ENCODE measurements around the gene SYNDIG1L.
A peak's percentile ranks its signal among the peaks of the same experiment; 100 is the strongest.
"Not testable (repeated sequence)": the region's sequence is repeated elsewhere in the genome, so short reads cannot be mapped to it uniquely, and the experiment has no call there.

The SYNDIG1L gene

DNA sequence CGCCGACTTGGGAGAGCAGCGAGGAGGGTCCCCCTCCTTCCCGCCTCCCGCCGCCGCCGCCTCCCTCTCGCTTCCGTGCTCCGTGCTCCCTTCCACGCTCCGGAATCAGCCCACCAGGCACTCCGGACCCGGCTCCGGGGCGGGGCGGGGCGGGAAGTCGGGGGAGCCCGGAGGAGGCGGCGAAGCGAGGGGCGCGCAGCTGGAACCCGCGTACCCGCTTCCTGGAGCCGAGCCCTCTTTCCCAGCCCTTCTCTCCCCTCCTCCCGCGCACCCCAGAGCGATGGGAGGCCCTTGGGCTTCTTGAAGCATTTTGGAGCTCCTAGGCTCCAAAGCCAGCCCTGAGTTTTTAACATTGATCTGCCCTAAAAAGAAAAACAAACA, at the start of gene SYNDIG1L:
Gene SYNDIG1L, minus strand, starts transcription at position 9 of the 381 bp plus-strand sequence. CDS start 16,466 bp downstream, outside the sequence.
- no peak for DNase-seq

DNA sequence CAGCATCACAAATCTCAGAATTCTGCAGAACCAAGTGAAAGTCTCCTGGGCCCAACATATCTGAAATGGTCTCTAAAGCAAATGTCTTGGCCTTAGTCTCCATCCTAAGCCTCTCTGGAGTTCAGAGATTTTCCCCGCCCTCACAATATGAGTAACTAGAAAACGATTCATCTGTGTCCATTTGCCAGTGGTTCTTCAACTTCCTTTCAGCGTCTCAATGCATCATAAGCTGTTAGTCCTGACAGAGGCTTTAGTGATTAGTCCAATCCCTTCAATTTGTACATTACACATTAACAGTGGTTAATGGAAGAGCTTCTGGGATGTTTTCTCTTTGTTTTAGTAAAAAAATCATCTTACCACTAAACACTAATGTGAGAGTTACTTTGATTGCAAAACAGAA, 49.7 kb upstream of the SYNDIG1L start:
- no peak for DNase-seq

DNA sequence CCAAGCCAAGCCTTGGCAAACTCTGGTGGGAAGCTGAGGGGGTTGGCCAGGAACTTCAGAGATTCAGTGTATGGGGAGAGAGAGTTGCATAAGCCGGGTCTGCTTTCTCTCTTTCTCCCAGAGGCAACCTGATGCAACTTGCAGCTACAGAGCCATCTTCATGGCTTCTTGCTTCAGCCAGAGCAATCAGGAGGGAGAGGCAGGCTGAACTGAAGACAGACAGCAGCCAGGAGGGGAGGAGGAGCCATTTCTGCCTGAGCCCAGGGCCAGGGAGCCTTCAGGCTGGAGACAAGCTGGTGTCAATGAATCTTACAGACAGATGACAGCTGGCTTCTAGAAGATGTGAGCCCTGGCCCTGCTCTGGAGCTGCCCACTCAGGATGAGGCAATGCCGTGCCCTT, 48.4 kb upstream of the SYNDIG1L start:
- no peak for DNase-seq

DNA sequence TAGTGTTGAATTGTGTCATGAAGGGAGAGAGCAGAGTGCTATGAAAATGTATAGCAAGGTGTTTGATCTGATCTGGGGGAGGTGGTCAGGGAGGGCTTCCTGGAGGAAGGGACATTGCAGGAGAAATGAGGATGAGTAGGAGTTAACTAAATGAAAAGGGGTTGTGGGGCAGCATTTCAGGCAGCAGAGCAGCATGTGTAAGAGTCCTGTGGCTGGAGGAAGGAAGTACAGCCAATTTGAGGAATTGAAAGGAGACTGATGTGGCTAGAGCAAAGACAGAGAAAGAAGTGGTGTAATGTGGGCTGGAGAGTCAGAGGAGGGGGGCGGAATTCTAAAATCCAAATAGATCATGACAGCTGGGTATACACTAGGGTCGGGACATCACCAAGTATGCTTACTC, 46.6 kb upstream of the SYNDIG1L start:
- no peak for DNase-seq

DNA sequence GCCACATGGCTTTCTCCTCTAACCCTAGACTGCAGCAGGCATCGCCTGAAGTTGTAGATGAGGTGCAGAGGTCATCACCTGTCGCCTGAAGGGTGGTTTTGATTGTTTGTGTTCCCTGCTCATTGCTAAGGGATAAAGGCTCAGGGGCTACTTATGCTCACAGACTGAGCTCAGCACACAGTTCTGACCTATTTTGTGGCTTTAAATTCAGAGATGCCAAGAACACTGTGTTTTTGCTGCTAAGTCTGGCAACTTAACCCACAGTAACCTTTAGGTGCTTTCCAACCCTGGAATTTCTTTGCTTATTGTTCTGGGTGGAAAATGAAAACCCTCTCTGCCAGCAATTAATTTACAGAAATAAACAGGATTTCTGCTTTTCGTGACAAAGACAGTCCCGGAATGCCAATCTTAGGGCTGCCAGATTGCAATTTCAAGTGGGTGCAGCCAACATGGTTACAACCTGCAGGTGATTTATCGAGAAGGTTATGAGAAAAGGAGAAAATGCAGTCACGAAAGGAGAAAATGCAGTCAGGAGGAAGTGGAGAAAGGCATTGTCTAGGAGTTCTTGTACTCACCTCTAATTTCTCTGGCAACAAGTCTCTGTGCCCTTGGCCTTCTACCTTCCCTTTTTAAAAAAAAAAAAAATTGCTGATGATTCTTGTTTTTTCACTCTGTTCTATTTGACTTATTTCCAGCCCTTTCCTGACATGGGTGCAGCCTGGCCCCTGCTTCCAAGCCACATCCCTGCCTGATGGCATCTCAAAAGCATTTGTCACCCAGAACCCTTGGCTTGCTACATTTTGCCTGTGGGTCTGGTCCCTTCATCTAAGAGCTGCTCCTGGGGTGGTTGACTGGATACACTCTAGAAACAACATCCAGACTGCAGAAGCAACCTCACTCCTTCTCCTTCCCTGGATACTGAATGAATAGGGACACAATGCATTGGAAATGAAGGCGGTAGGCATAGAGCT, 43.8 kb upstream of the SYNDIG1L start:
- no peak for DNase-seq

DNA sequence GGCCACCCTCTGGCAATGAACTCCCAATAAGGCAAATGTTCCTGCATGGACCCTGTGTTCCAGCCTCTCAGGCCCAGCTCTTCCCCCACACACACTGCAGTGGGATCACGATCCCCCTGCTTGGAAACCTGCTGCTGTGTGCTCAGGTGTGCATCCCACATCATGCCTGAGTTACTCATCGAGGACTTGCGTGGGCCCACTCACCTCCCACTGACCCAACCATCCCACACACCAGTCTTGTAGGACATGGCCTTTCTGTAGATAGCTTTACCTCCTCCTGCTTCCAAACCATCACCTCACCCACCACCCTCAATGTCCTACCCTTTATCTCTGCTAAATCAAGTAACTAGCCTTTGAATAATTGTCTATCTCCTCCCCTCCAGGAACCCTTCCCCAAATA, 42.5 kb upstream of the SYNDIG1L start:
- no peak for DNase-seq

DNA sequence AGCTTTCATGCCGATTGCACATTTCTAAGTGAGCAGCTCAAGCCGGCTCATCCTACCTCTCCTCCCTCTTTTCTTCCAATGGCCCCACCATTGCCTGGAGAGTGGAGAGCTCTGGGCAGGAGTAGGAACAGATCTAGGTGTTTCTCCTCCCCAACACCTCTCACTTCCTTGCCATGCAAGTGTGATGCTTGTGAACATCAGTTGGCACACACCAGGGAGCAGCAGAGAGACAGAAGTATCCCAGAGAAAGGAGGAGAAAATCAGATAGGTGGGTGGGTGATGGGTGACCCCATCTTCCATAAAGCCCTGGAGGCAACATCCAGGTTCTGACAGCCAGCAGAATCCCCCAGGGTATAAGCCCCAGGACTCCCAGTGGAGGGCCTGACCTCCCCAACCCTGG, 39.3 kb upstream of the SYNDIG1L start:
- no peak for DNase-seq

DNA sequence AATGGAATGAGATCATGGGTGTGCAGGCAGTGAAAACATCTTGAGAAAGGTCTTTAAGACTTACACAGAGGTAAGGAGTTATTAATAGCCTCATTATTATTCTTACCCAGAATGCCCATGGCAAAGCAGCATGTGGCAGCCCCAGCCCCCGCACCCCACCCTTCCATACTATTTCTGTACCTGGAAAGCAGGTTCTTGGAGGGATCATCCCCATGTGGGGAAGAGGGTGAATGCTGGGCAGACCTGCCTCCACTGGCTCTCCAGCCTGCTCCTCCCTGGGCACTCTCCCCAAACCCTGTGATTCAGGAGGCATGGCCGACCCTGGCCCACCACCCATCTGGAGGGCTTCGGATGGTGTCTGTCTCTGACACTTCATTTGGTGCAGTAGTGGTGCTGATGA, 38.8 kb upstream of the SYNDIG1L start:
- no peak for DNase-seq

DNA sequence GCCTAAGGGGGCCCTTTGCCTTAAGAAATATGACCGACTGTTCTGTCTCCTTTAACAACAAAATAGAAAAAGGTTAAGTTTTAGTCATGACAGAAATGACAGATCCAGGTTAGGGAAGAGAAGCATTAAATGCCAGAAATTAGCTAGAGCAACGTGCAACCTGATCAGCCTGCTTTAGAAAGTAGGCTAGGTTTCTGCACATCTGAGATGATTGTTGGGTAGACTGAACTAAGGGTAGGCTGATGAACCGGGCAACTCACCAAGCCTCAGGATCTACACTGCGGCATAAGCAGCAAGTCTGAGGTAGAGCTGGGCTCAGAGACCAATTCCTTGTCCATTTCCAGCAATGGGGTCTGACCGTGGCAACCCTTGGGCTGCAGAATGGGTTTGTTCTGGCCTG, 37.7 kb upstream of the SYNDIG1L start:
- DNase-seq, result no peak

DNA sequence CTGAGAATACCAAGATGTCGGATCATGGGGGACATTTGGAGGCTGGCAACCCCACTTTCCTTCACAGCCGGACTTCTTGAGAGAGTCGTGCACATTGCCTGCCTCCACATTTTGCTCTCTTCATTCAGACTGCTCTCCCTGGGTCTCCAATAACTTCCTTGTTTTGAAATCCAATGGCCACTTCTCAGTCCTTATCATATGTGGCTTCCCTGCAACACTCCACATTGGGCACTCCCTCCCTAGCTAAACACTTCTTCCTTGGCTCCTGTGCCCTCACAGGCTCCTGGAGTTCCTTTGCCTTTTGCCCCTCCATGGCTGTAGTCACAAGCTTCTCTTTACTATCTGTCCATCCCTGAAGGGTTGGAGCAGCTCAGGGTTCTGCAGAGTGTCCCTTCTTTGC, 37.0 kb upstream of the SYNDIG1L start:
- no peak for DNase-seq

DNA sequence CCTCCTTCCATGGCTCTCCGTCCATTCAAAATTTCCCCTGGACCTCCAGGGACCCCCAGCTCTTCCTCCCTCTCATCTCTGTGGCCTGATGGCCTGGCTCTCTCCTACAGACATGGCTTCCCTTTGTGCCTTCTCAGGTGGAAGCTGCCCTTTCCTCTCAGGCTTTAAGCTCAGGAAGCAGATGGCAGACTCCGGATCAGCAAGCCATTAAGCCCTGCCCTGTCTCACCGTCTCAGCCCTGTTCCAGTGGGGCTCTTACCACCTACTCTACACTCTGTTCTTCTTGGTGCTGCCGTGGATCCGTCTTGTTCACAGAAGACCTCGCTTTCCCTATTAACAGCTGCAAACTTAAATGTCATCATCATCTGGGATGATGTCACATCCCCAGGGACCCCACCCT, 34.0 kb upstream of the SYNDIG1L start:
- DNase-seq, result no peak

DNA sequence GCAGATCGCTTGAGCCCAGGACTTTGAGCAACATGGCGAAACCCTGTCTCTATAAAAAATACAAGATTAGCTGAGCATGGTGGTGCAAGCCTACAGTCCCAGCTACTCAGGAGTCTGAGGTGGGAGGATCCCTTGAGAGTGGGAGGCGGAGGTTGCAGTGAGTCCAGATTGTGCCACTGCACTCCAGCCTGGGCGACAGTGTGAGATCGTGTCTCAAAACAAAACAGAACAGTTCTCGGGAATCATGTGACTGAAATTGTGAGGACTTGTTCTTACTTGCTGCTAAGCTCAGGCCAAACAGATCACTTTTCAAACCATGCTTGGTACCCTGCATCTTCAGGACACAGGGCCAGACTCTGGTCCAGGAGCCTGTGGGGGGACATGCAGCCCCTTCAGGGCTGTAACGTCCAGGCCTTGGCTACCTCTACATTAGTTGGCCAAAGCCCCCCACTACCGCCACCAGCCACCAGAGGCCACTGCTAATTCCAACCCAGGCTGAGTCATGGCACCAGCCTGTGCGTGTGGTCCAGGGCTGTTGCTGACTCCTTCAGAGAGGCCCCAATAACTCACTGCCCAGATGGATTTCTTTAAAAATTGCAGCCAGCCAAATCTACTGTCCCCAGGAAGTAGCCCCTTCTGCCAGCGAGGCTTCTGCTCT, 33.4 kb upstream of the SYNDIG1L start:
- DNase-seq, result peak; percentile 4 to 14

DNA sequence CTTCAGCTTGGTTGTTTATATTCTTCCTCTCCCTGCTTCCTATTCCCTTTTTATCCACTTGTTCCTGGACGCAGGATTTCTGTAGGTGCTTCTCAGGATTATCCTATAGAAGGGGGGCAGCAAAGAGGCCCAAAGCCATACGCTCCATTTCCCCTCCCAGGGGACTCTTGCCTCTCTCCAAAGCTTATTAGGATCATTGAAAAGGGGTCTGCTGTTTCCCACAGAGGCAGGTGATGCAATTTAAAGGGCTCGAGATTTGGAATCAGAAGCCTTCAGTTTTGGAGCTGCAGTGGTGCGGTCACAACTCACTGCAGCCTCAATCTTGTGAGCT, 31.5 kb upstream of the SYNDIG1L start:
- no peak for DNase-seq

DNA sequence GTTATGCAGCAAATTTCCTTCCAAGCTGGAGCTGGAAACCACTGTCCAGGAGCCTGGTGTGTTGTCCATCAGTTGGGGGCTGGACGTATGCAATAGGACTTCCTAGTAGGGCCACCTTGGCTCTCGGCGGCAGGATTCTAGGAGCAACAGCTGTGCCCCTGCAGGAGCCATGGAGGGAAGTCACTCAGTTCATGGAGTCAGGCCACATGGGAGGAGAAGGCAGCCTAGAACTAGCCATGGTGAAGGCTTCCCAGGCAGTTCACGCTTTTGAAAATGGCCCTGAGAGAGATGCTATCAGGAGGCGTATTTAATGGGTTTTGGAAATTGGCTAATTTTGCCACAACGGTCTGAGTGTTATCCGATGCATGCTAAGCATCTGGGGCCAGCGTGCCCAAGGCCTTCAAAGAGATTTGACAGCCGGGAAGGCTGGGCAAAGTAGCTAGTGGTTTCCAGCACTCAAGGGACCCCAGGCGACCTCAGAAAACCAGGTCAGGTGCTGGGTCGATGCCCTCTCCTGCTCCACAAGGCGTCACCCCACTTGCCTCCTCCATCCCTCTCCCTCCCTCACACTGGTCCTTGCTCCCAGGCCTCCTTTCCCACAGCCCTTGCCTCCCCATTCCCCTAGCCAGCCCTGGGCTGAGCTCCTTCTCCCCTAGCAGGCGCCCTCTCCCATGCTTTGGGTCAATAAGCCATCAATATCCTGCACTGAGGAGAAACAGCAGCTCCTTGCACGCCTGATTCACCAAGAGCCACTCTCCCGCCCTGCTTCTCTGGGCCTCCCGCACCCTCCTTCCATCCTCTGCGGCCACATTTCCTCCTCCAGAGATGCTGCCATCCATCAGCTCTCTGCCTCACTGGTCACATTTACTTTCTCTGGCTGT, 30.9 kb upstream of the SYNDIG1L start:
- DNase-seq, result no peak

DNA sequence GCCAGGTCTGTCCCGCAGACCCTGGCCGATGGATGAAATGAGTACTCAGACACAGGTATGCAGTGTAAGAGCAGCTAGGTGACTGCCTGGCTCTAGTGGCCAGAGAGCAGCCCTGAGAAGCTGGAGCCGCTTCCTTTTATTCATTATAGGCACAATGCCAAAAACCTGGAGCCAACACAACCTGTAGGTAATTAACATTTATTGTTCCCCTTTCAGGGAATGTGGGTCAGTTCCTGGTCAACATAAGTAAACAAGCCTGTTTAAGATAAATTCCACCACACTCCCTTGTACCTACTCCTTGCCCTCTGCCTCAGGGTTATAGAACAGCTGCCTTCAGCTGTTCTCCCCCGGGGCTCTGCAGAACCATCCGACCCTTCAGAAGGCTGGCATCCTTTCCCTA, 28.4 kb upstream of the SYNDIG1L start:
- DNase-seq, result not testable (repeated sequence)

DNA sequence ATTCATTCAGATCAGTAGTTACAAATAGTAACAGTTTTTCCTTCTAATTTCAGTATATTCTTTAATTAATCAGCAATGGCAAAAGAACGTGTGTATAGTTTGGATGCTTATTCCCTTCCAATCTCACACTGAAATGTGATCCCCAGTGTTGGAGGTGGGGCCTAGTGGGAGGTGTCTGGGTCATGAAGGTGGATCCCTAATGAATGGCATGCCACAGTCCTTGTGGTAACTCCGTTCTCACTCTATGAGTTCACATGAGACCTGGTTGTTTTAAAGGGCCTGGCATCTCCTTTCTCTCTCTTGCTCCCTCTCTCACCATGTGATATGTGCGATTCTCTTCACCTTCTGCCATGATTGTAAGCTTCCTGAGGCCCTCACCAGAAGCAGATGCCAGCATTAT, 18.9 kb upstream of the SYNDIG1L start:
- DNase-seq, result no peak

DNA sequence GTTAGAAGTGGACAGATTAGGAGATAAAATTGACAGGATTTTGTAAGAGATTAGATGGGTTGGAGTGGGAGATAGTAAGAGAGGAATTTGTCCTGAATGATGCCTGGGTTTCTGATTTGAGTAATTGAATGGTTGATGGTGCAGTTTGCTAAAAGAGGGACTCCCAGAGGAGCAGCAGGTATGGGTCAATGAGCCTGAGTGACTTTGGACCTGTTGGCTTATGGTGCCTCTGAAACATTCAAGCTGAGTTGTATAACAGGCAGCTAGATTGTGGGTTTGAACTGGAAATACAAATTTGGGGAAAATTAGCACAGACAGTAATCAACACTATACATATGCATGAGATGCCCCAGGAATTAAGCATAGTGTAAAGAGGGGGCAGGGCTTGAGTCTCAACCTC, 16.7 kb upstream of the SYNDIG1L start:
- DNase-seq, result no peak

DNA sequence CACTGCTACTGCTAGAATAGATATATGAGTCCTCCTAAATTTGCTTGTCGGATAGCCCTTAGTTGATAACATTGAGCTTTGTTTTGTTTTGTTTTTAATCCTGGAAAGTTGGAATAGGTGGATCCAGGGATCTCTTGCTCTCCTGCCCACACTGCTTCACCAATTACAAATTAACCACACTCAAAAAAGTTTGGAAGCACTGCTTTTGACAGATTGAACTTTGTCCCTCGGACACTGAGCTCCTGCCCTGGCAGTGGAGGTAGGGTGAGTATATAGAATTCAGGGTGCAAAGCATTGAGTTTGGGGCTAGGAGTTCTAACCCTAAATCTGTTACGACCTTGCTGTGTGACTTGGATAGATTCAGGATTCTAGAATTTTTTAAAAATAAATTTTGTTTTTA, 15.1 kb upstream of the SYNDIG1L start:
- DNase-seq, result no peak

DNA sequence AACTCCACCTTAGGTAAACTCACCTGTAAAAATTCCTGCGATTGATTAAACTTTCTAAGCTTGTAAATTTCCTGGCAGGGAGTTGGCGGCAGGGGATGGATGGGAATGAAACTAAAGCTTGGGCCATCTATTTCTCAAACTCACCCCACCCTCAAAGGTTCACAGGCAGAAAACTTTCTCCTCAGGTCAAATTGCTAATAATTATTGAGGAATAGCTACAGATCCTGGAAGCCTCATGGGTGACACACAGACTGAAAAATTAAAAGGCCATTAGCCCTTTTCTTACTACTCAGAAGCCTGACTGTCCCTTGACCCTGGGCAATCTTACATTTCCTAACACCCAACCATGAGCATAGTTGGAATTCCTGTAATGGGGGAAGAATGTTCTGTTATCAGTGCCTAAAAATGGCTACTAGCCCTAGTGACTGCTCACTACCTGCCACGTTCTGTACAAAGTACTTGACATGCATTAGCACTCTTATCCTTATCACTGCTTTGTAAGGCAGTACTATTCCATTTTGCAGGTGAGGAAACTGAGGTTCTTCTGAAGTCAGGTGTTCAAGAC, 12.4 kb upstream of the SYNDIG1L start:
- no peak for DNase-seq

DNA sequence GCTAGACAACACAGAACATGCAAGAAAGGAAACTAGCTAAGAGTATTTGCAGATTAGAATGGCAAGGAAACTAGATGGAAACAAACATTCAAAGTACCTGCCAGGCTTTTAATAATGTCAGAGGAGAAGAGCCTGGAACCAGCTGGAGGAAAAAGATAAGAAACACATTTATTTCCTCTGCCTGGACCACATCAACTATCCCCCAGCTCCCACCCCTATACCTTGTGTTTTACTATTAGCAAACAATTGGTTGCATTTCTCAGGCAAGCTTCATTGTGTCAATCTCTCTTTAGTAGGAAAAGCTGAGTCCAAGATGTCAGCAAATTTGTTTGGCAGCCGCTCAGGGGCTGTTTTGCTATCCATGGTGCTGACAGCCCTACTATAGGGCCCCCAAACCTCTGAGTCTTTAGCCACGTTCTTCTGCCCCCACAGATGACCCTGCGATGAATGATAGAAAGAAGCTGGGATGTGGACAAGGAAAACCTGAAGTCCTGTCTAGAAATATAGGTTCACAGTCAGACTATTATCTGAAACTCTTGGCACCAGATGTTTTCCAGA, 11.6 kb upstream of the SYNDIG1L start:
- no peak for DNase-seq

DNA sequence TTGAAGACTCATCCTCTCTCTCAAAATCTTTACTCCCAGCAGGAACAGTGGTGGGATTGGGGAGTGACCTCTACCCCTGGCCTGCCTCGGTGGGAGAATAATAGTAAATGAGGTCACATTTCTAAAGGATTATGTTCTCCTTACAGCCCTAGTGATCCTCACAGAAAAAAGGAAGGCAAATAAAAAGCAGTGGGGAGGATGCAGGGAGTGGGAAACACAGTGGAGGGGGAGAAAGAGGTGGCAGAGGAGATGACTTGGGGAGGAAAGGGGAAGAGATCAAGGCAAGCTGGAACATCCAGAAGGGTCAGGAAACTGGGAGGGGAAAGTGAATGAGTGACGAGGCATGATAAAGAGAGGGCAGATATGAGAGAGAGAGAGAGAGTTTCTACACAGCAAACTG, 8.3 kb upstream of the SYNDIG1L start:
- DNase-seq, result no peak

DNA sequence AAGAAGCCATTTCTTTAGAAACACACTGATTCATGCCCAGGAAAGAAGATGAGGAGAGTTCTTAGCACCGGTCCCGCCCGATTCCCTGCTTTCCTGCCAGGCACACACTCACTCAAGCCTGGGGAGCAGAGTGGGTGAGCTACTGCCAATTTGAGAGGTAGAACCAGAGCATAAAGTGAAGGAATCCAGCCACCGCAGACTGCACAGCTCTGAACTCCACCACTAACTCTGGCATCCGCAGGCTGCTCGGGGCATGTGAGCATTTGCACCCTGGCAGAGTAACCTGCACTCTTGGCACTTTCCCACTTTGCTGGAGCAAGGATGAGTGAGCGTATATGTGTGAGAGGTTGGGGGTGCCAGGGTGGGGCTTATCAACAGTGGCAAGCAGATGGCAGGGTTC, 4.0 kb upstream of the SYNDIG1L start:
- DNase-seq, result no peak

DNA sequence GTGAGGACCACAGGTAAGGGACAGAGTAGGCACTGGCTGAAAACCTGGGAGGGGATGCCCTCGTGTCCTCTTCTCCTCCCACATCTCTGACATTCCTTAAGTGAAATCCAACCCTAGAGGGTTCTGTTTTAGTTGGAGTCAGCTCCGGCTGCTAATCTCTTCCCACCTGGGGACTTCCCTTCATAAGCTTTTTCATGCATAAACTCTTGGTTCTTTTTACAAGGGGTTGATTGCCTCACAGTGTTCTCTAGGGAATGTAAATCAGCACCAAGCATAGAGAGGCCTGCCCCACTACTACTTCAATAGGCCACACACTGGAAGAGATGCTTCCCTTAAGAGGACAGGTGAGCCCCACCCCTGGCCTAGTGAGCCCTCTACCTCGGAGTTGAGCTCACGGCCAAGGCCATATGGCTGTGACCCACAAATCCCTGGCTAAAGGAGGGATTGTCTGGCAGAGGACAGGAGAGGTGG, 3.2 kb upstream of the SYNDIG1L start:
- DNase-seq, result no peak

All from activated CD4-positive, alpha-beta T cell treated with anti-CD3 and anti-CD28 coated beads, Interleukin-2, amount 50 U/mL, for 4 hours (primary cell).